H9 (cell line): ENCODE measurements around the gene ASXL1. TPM values are rescaled to one million over a fixed set of nuclear protein-coding genes. Genes with fewer than 3 reads are reported as not detected.

Source experiments
- DNase-seq: peaks from one replicate; pipeline ENCODE4 v3.0.0-alpha.2; 2017
- H2AFZ ChIP-seq: one replicate; pipeline ENCODE4 v1.6.1; 2013; ENCODE audit warnings: mild to moderate bottlenecking, low read length, control low read depth, moderate library complexity
- H2AK5ac ChIP-seq: 2 replicates; pipeline ENCODE4 v1.6.1; 2013; ENCODE audit warnings: low read length, control low read depth, mixed read lengths; ENCODE audit not compliant: insufficient read length
- H2BK120ac ChIP-seq: one replicate; pipeline ENCODE4 v1.6.1; 2013; ENCODE audit warnings: low read depth, mild to moderate bottlenecking, low read length, control low read depth, inconsistent platforms; ENCODE audit not compliant: poor library complexity, severe bottlenecking
- H2BK12ac ChIP-seq: 2 replicates; pipeline ENCODE4 v1.6.1; 2013; ENCODE audit warnings: low read length, control low read depth, mixed read lengths, low read depth; ENCODE audit not compliant: insufficient read length
- H2BK15ac ChIP-seq: 2 replicates; pipeline ENCODE4 v1.6.1; 2013; ENCODE audit warnings: low read depth, low read length, control low read depth
- H2BK20ac ChIP-seq: one replicate; pipeline ENCODE4 v1.6.1; 2013; ENCODE audit warnings: low read depth, mild to moderate bottlenecking, low read length, control low read depth, inconsistent platforms; ENCODE audit not compliant: poor library complexity, severe bottlenecking
- H2BK5ac ChIP-seq: 2 replicates; pipeline ENCODE4 v1.6.1; 2013; ENCODE audit warnings: low read length, control low read depth, mixed read lengths; ENCODE audit not compliant: insufficient read length
- H3K14ac ChIP-seq: 2 replicates; pipeline ENCODE4 v1.6.1; 2013; ENCODE audit warnings: low read length, control low read depth; ENCODE audit not compliant: insufficient read depth
- H3K18ac ChIP-seq: 2 replicates; pipeline ENCODE4 v1.6.1; 2013; ENCODE audit warnings: low read depth, mild to moderate bottlenecking, mixed read lengths, low read length, control low read depth; ENCODE audit not compliant: insufficient read length
- H3K23ac ChIP-seq: 2 replicates; pipeline ENCODE4 v1.6.1; 2013; ENCODE audit warnings: low read length, control low read depth, mixed read lengths, low read depth; ENCODE audit not compliant: insufficient read length
- H3K23me2 ChIP-seq: 2 replicates; pipeline ENCODE4 v1.6.1; 2013; ENCODE audit warnings: low read depth, mild to moderate bottlenecking, mixed read lengths, low read length, control low read depth; ENCODE audit not compliant: insufficient read length, poor library complexity, severe bottlenecking
- H3K27ac ChIP-seq: 2 replicates; pipeline ENCODE4 v1.5.1; 2013; ENCODE audit warnings: low read length, control low read depth, mixed read lengths, low read depth; ENCODE audit not compliant: insufficient read length
- H3K27me3 ChIP-seq: 2 replicates; pipeline ENCODE4 v1.6.1; 2013; ENCODE audit warnings: low read length, control low read depth, inconsistent platforms; ENCODE audit not compliant: insufficient read depth
- H3K4ac ChIP-seq: 2 replicates; pipeline ENCODE4 v1.6.1; 2013; ENCODE audit warnings: low read depth, mild to moderate bottlenecking, control low read depth, inconsistent platforms, low read length, moderate library complexity
- H3K4me1 ChIP-seq: 2 replicates; pipeline ENCODE4 v1.6.1; 2013; ENCODE audit warnings: low read length, control low read depth, inconsistent platforms; ENCODE audit not compliant: insufficient read depth
- H3K4me2 ChIP-seq: 2 replicates; pipeline ENCODE4 v1.6.1; 2013; ENCODE audit warnings: low read length, control low read depth, mixed read lengths; ENCODE audit not compliant: insufficient read length, insufficient read depth
- H3K56ac ChIP-seq: 2 replicates; pipeline ENCODE4 v1.6.1; 2013; ENCODE audit warnings: low read depth, mild to moderate bottlenecking, mixed read lengths, low read length, control low read depth; ENCODE audit not compliant: insufficient read length
- H3K79me1 ChIP-seq: 2 replicates; pipeline ENCODE4 v1.6.1; 2013; ENCODE audit warnings: low read depth, mild to moderate bottlenecking, moderate library complexity, low read length, control low read depth, inconsistent platforms; ENCODE audit not compliant: insufficient read depth, poor library complexity, severe bottlenecking
- H3K79me2 ChIP-seq: 2 replicates; pipeline ENCODE4 v1.6.1; 2013; ENCODE audit warnings: low read length, control low read depth, inconsistent platforms; ENCODE audit not compliant: insufficient read depth
- H3K9ac ChIP-seq: 2 replicates; pipeline ENCODE4 v1.6.1; 2013; ENCODE audit warnings: low read length, control low read depth, mixed read lengths; ENCODE audit not compliant: insufficient read length; ENCODE audit errors: extremely low read depth
- H3K9me3 ChIP-seq: one replicate; pipeline ENCODE4 v1.6.1; 2013; ENCODE audit warnings: low read depth, low read length, inconsistent platforms; ENCODE audit not compliant: control insufficient read depth
- H3T11ph ChIP-seq: one replicate; pipeline ENCODE4 v1.6.1; 2013; ENCODE audit warnings: mild to moderate bottlenecking, low read length, control low read depth, inconsistent platforms
- H4K20me1 ChIP-seq: one replicate; pipeline ENCODE4 v1.6.1; 2013; ENCODE audit not compliant: control insufficient read depth, insufficient read length, insufficient read depth
- H4K5ac ChIP-seq: 2 replicates; pipeline ENCODE4 v1.6.1; 2013; ENCODE audit warnings: low read depth, mild to moderate bottlenecking, mixed read lengths, low read length, control low read depth; ENCODE audit not compliant: insufficient read length
- H4K8ac ChIP-seq: replicated peaks from 2 replicates; pipeline ENCODE4 v1.6.1; 2013; ENCODE audit warnings: low read length, control low read depth, mixed read lengths, low read depth; ENCODE audit not compliant: insufficient read length
- H4K91ac ChIP-seq: 2 replicates; pipeline ENCODE4 v1.6.1; 2013; ENCODE audit warnings: low read depth, mild to moderate bottlenecking, moderate library complexity, mixed read lengths, low read length, control low read depth; ENCODE audit not compliant: insufficient read length
- H3K27ac Mint-ChIP-seq, 3 experiments: 2 replicates in 2 of 3; 3 replicates in 1 of 3; pipeline ENCODE4 v1.8.0; 2020 to 2021; ENCODE audit warnings: mixed read lengths in 3 of 3, mild to moderate bottlenecking in 1 of 3, moderate library complexity in 1 of 3
- H3K27me3 Mint-ChIP-seq: 2 replicates; pipeline ENCODE4 v1.8.0; 2021; ENCODE audit warnings: low read depth, mild to moderate bottlenecking, moderate library complexity, mixed read lengths
- H3K36me3 Mint-ChIP-seq, 3 experiments: 2 replicates in 2 of 3; 3 replicates in 1 of 3; pipeline ENCODE4 v1.8.0; 2020 to 2021; ENCODE audit warnings: low read depth in 3 of 3, mixed read lengths in 3 of 3; ENCODE audit not compliant: insufficient read depth in 1 of 3
- H3K4me1 Mint-ChIP-seq, 2 experiments: 2 replicates each; pipeline ENCODE4 v1.8.0; 2020; ENCODE audit warnings: mixed read lengths in 2 of 2
- H3K4me3 Mint-ChIP-seq, 2 experiments: 2 replicates in 1 of 2; 3 replicates in 1 of 2; pipeline ENCODE4 v1.8.0; 2020 to 2021; ENCODE audit warnings: mild to moderate bottlenecking in 2 of 2, mixed read lengths in 2 of 2, moderate library complexity in 1 of 2
- H3K9me3 Mint-ChIP-seq, 2 experiments: 2 replicates in 1 of 2; 3 replicates in 1 of 2; pipeline ENCODE4 v1.8.0; 2020; ENCODE audit warnings: mild to moderate bottlenecking in 2 of 2, mixed read lengths in 2 of 2, moderate library complexity in 1 of 2
- CTCF ChIP-seq: fragments of 200-600 bp; sonication (generic); conservative IDR thresholded peaks from 3 replicates; pipeline ENCODE4 v1.8.0; 2021; ENCODE audit warnings: antibody characterized with exemption, mild to moderate bottlenecking
- WGBS: extraction: QIAGEN DNeasy Blood & Tissue Kit; methylation state at CpG from one replicate; pipeline ENCODE4 v1.1.7; 2013; ENCODE audit warnings: missing lambda C conversion rate, low lambda C conversion rate, mixed read lengths; ENCODE audit not compliant: insufficient read length; ENCODE audit errors: extremely low coverage; 5-methylcytosine and 5-hydroxymethylcytosine counted together
- total RNA-seq: library from RNA; stranded (reverse); gene quantifications from 2 replicates; pipeline ENCODE4 v1.2.1, GENCODE V29; 2021

ASXL1 gene
- total RNA-seq, 1 experiment from 2014 or later = 39.5 TPM

DNA sequence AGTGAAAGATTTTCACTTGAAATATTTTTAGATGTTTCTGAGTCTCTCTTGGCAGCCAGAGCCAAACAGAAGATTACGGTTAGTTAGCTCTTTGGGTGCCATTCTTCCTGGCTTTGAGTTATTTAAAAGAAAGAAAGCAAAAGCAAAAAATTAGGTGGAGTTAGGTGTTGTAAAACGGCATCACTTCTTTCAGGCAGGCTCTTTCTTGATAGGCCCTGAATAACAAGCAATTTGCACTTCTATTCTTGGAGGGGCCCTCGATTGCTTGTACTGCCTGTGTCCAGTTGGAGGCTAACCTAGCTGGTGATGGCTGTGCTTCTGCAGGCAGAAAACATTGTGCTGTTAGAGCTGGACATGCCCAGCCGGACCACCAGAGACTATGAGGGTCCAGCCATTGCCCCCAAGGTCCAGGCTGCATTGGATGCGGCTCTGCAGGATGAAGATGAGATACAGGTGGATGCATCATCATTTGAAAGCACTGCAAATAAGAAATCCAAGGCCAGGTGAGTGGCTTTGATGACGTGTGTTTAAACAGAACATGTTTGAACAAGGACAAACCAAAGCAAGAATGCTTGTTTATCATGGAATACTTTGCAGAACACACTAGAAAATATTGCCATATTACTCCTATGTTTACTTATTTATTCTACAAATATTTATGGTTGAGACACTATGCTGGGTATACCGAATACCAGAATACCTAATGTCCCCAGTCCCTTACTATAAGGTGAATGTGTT lies 28.1 kb upstream of the ASXL1 start:
- no peaks in the 10 kb centered on the region for H3K79me2 ChIP-seq
- no peak overlapping the region for H2BK12ac ChIP-seq
- H3K79me1 ChIP-seq = no peaks in the 10 kb centered on the region
- Mint-ChIP-seq H3K27ac (no peak overlapping the region), H3K4me1 (no peaks in the 10 kb centered on the region), H3K9me3 (no peaks in the 10 kb centered on the region), H3K27me3 (no peaks in the 10 kb centered on the region), H3K4me3 (no peak overlapping the region), H3K36me3 (peaks cover 6 to 35% (median 17%) of the 10 kb centered on the region in 3 experiments; a peak in 5 of 7 replicates)
- no peak overlapping the region for H4K5ac ChIP-seq
- H3K18ac ChIP-seq = no peak overlapping the region
- H3K14ac ChIP-seq = no peak overlapping the region; the same call in 1 of the 2 replicates
- H2AK5ac ChIP-seq = no peak overlapping the region
- H3T11ph ChIP-seq = no peak overlapping the region
- no peak overlapping the region for H2AFZ ChIP-seq
- no peak overlapping the region for H3K27ac ChIP-seq
- no peak overlapping the region for H4K91ac ChIP-seq
- H3K27me3 ChIP-seq = no peaks in the 10 kb centered on the region
- TF ChIP-seq CTCF = no peak
- no CpG with 5 or more reads among the region's 7 CpGs for WGBS
- H4K8ac ChIP-seq = no peak overlapping the region
- no peak overlapping the region for H2BK20ac ChIP-seq
- H2BK15ac ChIP-seq = no peak overlapping the region
- no peak overlapping the region for H3K9ac ChIP-seq
- H3K23me2 ChIP-seq = no peaks in the 10 kb centered on the region
- H3K4me2 ChIP-seq = no peak overlapping the region
- DNase-seq = no peak
- no peak overlapping the region for H2BK5ac ChIP-seq
- no peaks in the 10 kb centered on the region for H3K9me3 ChIP-seq
- H2BK120ac ChIP-seq = no peak overlapping the region
- no peaks in the 10 kb centered on the region for H4K20me1 ChIP-seq
- H3K56ac ChIP-seq = no peak overlapping the region
- no peak overlapping the region for H3K23ac ChIP-seq
- H3K4me1 ChIP-seq = no peaks in the 10 kb centered on the region
- no peak overlapping the region for H3K4ac ChIP-seq
